Measurements from ENCODE around the gene TIGD4.
"Not testable (repeated sequence)": the region's sequence is repeated elsewhere in the genome, so short reads cannot be mapped to it uniquely, and the experiment has no call there.

TIGD4 gene

GRCh38 chr4:152784490-152785350, 5.2 kb upstream of the TIGD4 start:
- DNase-seq (ENCODE audit: low spot score): peak; percentile 4
- FAIRE-seq: no peak

- FAIRE-seq (no peak), DNase-seq (ENCODE audit: low spot score) (peak; percentile 7)
Observed at GRCh38 chr4:152780267-152780778, 793 bp upstream of the TIGD4 start.

DNA sequence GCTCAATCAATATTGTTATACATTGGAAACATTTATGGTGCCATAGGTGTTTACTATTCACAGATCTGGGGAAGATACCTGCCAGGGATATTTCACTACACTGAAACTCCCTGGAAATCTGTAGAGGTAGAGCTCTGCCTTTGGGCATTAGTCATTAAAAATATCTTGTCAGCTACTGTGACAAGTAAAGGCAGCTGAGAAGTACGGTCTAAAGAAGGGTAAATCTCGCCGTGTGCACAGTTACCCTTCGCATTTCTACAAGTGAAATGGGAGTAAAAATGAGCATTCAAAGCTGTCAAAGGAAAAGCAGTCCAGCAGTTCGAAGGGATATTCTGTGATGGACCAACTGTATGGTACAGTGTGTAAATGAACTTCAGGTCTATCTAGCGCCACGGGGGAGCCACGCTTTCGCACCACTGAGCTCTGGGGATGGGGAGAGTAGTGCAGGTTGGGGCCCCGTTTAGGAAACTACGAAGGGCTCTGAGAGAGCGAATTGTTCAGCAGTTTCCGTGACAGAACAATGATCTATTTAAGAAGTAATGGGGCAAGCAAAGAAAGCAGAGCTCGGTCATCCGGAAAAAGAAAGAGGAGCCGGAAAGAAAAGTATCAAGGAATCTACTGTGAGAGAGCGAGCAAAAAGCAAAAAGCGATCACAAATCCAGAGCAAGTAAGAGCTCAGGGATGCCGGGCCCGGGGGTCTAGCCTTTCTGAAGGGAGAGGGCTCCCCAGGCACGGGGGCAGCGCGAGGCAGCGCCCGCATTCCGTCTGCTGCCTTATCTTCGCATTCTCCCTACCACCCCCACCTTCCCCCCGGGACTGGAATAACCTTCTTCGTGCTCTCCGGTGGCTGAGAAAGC, 646 bp downstream of the TIGD4 start:
- no peak for FAIRE-seq
- peak; percentile 35 for DNase-seq (ENCODE audit: low spot score)

GRCh38 chr4:152777488-152777887, 2.0 kb downstream of the TIGD4 start:
- no peak for DNase-seq (ENCODE audit: low spot score)
- FAIRE-seq: no peak

- no peak for DNase-seq (ENCODE audit: low spot score)
- FAIRE-seq: no peak
Observed at GRCh38 chr4:152776352-152776751, 3.2 kb downstream of the TIGD4 start.

- FAIRE-seq: no peak
- DNase-seq (ENCODE audit: low spot score): no peak
Observed at GRCh38 chr4:152773953-152774352, 5.6 kb downstream of the TIGD4 start.

GRCh38 chr4:152773339-152773738, 6.2 kb downstream of the TIGD4 start:
- FAIRE-seq: no peak
- no peak for DNase-seq (ENCODE audit: low spot score)

- DNase-seq (ENCODE audit: low spot score) (no peak), FAIRE-seq (no peak)
Observed at GRCh38 chr4:152771741-152772533, 7.6 kb downstream of the TIGD4 start.

GRCh38 chr4:152765069-152765737, 14.3 kb downstream of the TIGD4 start:
- not testable (repeated sequence) for FAIRE-seq; DNase-seq (ENCODE audit: low spot score)

DNA sequence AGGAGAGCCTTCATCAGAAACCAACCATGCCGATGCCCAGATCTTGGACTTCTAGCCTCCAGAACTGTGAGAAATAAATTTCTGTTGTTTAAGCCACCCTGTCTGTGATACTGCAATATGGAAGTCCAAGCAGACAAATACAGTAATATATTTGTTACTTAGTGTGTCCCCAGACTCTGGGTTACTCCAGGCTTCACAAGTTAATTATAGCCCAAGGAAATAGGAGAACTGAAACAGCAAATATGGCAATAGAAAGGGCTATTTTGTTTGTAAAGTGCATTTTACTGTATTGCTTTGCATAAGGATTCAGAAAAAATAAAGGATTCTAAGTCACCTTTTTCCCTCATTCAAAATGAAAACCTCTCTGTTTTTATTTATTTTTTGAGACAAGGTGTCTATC, 15.7 kb downstream of the TIGD4 start:
- DNase-seq (ENCODE audit: low spot score) (no peak), FAIRE-seq (no peak)

- no peak for DNase-seq (ENCODE audit: low spot score)
- no peak for FAIRE-seq
Observed at GRCh38 chr4:152748619-152749018, 30.9 kb downstream of the TIGD4 start.

GRCh38 chr4:152747444-152747843, 32.1 kb downstream of the TIGD4 start:
- no peak for FAIRE-seq

DNA sequence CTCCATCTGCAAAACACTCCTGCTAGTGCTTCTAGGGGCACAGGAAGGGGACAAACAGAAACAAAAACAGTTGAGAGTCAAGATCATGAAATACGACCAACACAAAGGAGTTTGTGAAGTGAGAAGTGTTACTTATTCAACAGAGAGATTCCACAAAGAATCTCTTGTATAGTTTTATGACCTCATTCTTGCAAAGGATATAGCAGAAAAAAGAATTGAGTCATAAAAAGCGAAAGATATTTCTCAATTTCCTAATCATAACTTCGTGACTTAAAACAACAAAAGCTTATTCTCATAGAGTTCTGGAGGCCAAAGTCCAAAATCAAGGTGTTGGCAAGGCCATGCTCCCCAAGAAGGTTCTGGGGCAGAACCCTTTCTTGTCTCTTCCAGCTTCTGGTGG, 40.7 kb downstream of the TIGD4 start:
- DNase-seq (ENCODE audit: low spot score) (no peak), FAIRE-seq (no peak)

More at GRCh38 chr4:152747444-152747843, 32.1 kb downstream of the TIGD4 start:
- no peak for DNase-seq (ENCODE audit: low spot score)

DNA sequence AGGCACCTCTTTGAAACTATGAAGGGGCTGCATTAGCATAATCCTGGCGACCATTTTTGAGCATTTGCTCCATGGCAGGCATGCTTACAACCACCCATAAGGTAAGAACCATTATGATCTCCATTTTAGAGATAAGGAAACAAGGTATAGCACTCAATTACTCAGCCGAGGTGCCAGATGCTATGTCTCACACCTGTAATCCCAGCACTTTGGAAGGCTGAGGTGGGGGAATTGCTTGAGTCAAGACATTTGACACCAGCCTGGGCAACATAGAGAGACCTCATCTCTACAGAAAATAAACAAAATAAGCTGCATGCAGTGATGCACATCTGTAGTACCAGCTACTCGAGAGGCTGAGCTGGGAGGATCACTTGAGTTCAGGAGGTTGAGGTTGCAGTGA, 43.6 kb downstream of the TIGD4 start:
- DNase-seq (ENCODE audit: low spot score): no peak
- no peak for FAIRE-seq

GRCh38 chr4:152735396-152735859, 44.1 kb downstream of the TIGD4 start:
- DNase-seq (ENCODE audit: low spot score): peak; percentile 33

DNA sequence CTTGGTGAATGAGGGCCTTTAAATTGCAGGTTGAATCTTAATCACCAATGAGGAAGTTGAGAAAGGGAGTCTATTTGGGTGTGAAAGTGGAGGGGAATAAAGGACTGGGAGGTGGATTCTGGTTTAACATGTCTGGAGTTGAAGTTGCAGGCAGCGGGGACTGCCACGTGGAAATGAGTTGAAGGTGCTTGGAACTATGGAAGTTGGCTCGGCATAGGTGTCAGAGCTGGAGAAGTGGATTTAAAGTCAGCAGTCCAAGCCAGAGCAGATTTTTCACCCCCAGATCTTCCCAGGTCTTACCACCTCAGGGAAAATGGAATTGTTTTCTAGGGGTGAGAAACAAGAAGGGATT, 44.9 kb downstream of the TIGD4 start:
- no peak for FAIRE-seq

More at GRCh38 chr4:152735396-152735859, 44.1 kb downstream of the TIGD4 start:
- no peak for FAIRE-seq

DNA sequence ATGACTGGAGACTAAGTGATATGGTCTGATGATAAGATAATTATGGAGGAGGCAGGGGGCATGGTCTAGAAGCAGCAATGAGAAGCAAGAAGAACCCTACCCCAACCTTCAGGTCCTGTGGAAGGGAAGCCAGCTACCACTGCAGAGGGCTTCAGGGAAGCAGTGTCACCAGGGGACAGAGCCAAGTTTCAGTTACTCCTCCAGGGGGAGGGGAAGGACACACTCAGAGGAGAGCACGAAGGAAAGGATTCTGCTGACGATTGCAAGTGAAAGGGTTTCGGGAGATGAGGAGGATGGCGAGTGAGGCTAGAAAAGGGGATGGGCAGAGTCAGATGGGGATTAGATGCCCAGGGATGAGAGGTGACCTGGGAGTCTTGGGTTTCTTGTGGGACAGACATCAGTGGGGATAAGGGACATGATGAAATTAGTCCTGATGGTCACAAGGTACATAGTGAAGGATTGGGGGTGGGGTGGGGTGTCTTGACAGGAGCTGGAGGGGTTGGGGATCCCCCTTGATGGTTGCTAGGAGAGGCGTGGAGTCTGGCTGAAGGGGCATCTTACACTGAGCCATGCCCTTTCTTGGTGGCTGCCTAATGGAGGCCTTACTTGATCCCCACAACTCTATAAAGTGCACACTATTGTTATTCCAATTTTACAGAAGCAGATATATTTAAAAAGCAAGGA, 45.4 kb downstream of the TIGD4 start:
- DNase-seq (ENCODE audit: low spot score) (no peak), FAIRE-seq (no peak)

More for the DNA sequence above, 44.9 kb downstream of the TIGD4 start:
- DNase-seq (ENCODE audit: low spot score): no peak

DNA sequence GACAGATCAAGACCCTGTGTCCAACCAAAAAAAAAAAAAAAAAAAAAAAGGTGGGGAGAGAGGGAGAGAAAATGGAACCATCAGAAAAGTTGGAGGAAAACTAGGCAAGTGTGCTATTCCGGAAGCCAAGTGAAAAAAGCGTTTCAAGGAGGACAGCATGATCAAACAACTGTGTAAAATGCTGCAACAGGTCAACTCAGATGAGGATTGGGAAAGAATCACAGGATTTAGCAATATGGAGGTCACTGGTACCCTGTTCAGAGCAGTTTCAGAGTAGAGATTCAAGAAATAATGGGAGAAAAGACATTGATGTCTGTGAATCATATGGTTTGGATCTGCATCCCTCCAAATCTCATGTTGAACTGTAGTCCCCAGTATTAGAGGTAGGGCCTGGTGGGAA, 47.5 kb downstream of the TIGD4 start:
- FAIRE-seq (no peak), DNase-seq (ENCODE audit: low spot score) (no peak)

DNA sequence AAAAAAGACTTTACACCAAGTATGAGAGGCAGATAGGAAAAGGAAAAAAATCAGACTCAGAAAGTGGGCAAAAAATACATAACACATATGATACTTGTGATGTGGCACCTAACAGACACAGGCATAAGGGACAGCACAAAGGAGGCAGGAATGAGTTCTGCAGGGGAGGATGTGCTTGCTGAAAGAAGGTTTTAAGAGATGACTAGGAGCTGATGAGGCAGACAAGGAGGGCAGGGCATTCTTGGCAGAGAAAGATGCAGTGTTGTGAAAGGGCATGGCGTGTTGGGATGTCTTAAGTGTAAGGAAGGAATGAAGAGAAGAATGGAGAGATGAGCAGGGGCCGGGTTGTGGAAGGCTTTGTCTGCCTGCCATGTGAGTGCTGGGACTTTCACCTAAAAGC, 50.1 kb downstream of the TIGD4 start:
- DNase-seq (ENCODE audit: low spot score): no peak
- FAIRE-seq: no peak

DNA sequence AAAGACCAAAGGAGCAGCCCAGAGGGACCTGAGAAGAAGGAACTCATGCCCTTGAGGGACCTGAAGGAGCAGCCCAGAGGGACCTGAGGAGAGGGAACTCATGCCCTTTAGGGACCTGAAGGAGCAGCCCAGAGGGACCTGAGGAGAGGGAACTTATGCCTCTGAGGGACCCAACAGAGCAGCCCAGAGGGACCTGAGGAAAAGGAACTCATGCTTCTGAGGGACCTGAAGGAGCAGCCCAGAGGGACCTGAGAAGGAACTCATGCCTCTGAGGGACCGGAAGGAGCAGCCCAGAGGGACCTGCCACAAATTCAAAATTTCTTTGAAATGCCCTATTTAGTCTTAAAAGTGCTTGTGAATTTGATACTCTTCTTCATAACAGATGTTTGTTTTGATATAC, 51.2 kb downstream of the TIGD4 start:
- FAIRE-seq (no peak), DNase-seq (ENCODE audit: low spot score) (no peak)
